ENCODE data around the gene C2CD2. TPM values are rescaled to one million over a fixed set of nuclear protein-coding genes. Genes with fewer than 3 reads are reported as not detected.
A peak's percentile ranks its signal among the peaks of the same experiment; 100 is the strongest.

C2CD2 gene
- total RNA-seq, 4 donors from 2014 or later = 6.7 to 22.3 (median 17.3) TPM

GRCh38 chr21:41867313-41867712, 86.5 kb downstream of the C2CD2 start:
- no peak overlapping the region for H3K27ac ChIP-seq
- H3K36me3 ChIP-seq = no peaks in the 10 kb centered on the region

DNA sequence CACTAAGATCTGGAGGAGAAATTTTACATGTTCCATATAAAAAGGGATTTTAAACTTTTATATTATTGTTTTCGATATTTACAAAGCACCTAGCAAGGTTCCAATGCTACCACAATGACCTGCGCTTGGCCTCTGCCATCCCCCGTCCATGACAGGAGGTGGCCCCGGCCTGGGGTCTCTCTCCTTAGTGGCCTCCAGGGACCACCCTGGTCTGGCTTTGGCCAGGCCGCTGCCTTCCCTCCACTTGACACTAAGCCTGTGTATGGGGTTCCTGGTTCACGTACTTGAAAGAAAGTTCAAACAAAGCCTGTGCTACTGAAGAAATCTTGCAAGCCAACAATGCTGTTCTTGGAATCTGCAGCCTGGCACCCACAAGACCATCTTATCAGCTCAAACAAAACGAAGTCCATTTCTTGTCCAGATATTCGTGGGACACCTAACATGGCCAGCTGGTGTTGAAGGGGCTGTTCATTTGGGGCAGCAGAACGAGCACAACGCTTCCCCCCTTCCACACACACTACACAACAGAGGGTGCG, 87.5 kb downstream of the C2CD2 start:
- no peaks in the 10 kb centered on the region for H3K36me3 ChIP-seq
- no peak overlapping the region for H3K27ac ChIP-seq
- no peaks in the 10 kb centered on the region for H3K27me3 ChIP-seq
- TF ChIP-seq POLR2A (IDR thresholded peaks at IDR 0.05) (no peak), CTCF (IDR thresholded peaks at IDR 0.05) (no peak)
- no peaks in the 10 kb centered on the region for H3K4me1 ChIP-seq
- DNase-seq = no peak
- no peak overlapping the region for H3K4me3 ChIP-seq
- H3K9me3 ChIP-seq = no peaks in the 10 kb centered on the region

More at GRCh38 chr21:41867313-41867712, 86.5 kb downstream of the C2CD2 start:
- TF ChIP-seq CTCF (IDR thresholded peaks at IDR 0.05) (no peak), POLR2A (IDR thresholded peaks at IDR 0.05) (no peak)
- no peak for DNase-seq
- no peaks in the 10 kb centered on the region for H3K27me3 ChIP-seq
- H3K9me3 ChIP-seq = no peaks in the 10 kb centered on the region
- H3K4me3 ChIP-seq = no peak overlapping the region
- H3K4me1 ChIP-seq = no peaks in the 10 kb centered on the region

- Histone ChIP-seq H3K36me3 (peaks cover 0 to under 1% (median 0%) of the 10 kb centered on the region in 3 donors), H3K27ac (no peak overlapping the region), H3K4me3 (no peak overlapping the region), H3K27me3 (no peaks in the 10 kb centered on the region), H3K4me1 (no peaks in the 10 kb centered on the region), H3K9me3 (no peaks in the 10 kb centered on the region)
- TF ChIP-seq POLR2A (IDR thresholded peaks at IDR 0.05) (no peak), CTCF (IDR thresholded peaks at IDR 0.05) (no peak)
- peak in 1 of 3 donors; percentile 44 for DNase-seq
Measured at GRCh38 chr21:41865002-41865777, 88.6 kb downstream of the C2CD2 start.

- Histone ChIP-seq H3K4me1 (no peaks in the 10 kb centered on the region), H3K4me3 (no peak overlapping the region), H3K36me3 (peaks cover 0 to 8% (median 0%) of the 10 kb centered on the region in 3 donors), H3K27me3 (no peaks in the 10 kb centered on the region), H3K27ac (no peak overlapping the region), H3K9me3 (no peaks in the 10 kb centered on the region)
- TF ChIP-seq CTCF (IDR thresholded peaks at IDR 0.05) (no peak), POLR2A (IDR thresholded peaks at IDR 0.05) (no peak)
- peak in 1 of 3 donors; percentile 34 for DNase-seq
Measured at GRCh38 chr21:41864311-41865001, 89.4 kb downstream of the C2CD2 start.

DNA sequence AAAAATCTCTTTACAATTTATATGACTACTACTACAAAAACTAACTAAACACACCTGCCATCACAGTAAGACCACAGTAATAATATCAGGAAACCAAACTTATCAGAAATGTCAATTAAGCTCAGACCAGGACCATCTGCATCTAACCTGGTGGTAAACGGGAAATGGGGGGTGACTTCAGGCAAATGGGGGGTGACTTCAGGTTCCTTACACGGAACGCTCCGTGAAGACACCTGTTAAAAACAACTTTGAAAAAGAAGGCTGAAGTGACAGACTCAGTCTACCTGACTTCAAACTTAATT, 90.4 kb downstream of the C2CD2 start:
- no peak overlapping the region for H3K4me3 ChIP-seq
- no peaks in the 10 kb centered on the region for H3K4me1 ChIP-seq
- H3K27ac ChIP-seq = no peak overlapping the region
- H3K27me3 ChIP-seq = no peaks in the 10 kb centered on the region
- no peaks in the 10 kb centered on the region for H3K9me3 ChIP-seq
- peaks cover 0 to 19% (median 0%) of the 10 kb centered on the region in 3 donors for H3K36me3 ChIP-seq
- no peak for TF ChIP-seq POLR2A (IDR thresholded peaks at IDR 0.05)
- TF ChIP-seq CTCF (IDR thresholded peaks at IDR 0.05) = no peak
- peak in 1 of 3 donors; percentile 38 for DNase-seq

All from Peyer's patch (tissue), 4 donors.